Ramos (cell line): ENCODE results near the gene NOL11.
"Not testable (repeated sequence)": the region's sequence is repeated elsewhere in the genome, so short reads cannot be mapped to it uniquely, and the experiment has no call there.

Experiments used
- in situ Hi-C: fragments of 300-500 bp; cut with MboI; formaldehyde crosslinking; loops from one replicate; pipeline ENCODE4 v1.14.3; 2022; ENCODE audit warnings: low sequenced_read_pairs; ENCODE audit not compliant: unreplicated experiment

Gene NOL11

GRCh38 chr17:67702861-67703260 lies 14.9 kb upstream of the NOL11 start:
- in situ Hi-C loops: not testable (repeated sequence)

DNA sequence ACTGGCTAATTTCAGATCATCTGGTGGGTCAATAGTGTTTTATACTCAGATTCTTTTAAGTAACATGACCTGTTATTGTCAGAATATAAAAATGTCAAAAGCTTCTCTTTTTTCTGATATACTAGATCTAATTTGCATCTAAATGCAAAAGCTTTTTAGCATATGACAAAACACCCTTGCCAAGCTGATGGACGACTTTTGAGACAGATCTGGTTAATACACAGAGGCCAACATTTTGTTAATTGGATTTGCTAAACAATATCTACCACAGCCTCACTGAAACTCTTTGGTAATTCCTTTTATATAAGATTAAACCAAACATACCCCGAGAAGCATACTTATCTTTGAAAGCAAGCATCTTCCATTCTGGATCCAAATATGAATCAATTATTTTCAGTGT lies 10.3 kb upstream of the NOL11 start:
- in situ Hi-C loops: no loop called here

GRCh38 chr17:67708378-67708777 lies 9.4 kb upstream of the NOL11 start:
- in situ Hi-C loops: no loop called here

GRCh38 chr17:67711916-67712315 lies 5.8 kb upstream of the NOL11 start:
- in situ Hi-C loops: no loop called here

GRCh38 chr17:67712375-67712774 lies 5.4 kb upstream of the NOL11 start:
- in situ Hi-C loops: no loop called here

GRCh38 chr17:67713169-67713568 lies 4.6 kb upstream of the NOL11 start:
- in situ Hi-C loops: no loop called here

- in situ Hi-C loops: no loop called here
These were observed 1.3 kb upstream of the NOL11 start for GRCh38 chr17:67716405-67716798.

- in situ Hi-C loops: no loop called here
These were observed 528 bp upstream of the NOL11 start for GRCh38 chr17:67717192-67717623.

GRCh38 chr17:67718325-67718941 lies 697 bp downstream of the NOL11 start:
- in situ Hi-C loops: no loop called here

DNA sequence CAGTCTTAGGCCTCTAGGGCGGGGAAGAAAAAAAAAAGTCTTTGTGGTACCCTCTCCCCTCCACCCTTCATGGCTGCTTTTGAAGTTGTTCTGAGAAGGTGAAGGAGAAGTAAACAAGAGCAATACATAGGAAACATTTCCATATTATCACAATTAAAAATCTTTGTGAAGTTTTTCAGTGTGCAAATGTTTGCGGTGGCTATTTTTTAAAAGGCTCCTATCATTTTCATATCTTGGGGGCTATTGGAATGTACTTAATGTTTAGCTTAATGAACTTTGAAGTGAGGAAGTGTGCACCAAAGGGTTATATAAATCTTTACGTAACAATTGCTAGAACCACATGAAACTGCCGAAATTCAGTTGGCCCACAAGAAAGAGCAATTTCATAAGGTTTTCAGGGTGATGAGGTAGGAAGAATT lies 7.6 kb downstream of the NOL11 start:
- in situ Hi-C loops: no loop called here

DNA sequence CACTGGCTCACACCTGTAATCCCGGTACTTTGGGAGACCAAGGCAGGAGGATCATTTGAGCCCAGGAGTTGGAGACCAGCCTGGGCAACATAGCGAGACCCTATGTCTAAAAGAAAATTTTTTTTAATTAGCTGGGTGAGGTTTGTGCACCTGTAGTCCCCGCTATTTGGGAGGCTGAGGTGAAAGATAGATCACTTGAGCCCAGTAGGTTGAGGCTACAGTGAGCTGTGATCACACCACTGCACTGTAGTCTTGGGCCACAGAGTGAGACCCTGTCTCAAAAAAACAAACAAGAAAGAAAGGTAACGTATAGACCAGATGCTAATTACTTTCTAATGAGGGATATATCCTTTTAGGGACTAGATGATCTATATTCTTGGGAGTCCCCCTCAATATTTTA lies 8.1 kb downstream of the NOL11 start:
- in situ Hi-C loops: no loop called here

DNA sequence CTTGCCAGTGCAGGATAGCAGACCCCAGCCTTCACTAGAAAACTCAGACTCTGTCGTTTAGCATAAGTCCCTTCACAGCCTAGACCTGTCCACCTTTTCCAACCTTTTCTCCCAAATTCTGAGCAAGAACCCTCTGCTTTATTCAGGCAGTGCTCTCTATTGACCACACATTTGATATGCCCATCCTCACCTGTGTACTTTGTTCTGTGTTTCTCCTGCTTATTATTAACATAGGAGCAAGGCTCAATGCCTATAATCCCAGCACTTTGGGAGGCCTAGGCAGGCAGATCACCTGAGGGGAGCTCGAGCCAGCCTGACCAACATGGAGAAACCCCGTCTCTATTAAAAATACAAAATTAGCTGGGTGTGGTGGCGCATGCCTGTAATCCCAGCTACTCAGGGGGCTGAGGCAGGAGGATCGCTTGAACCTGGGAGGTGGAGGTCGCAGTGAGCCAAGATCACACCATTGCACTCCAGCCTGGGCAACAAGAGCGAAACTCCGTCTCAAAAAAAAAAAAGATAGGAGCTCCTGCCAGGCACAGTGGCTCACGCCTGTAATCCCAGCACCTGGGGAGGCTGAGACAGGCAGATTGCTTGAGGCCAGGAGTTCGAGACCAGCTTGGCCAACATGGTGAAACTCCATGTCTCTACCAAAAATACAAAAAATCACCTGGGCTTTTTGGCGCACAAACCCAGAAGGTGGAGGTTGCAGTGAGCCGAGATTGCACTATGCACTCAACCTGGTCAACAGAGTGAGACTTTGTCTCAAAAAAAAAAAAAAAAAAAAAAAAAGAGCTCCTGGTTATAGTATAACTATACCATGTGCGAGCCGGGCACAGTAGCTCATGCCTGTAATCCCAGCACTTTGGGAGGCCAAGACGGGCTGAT lies 9.7 kb downstream of the NOL11 start:
- in situ Hi-C loops: not testable (repeated sequence)

DNA sequence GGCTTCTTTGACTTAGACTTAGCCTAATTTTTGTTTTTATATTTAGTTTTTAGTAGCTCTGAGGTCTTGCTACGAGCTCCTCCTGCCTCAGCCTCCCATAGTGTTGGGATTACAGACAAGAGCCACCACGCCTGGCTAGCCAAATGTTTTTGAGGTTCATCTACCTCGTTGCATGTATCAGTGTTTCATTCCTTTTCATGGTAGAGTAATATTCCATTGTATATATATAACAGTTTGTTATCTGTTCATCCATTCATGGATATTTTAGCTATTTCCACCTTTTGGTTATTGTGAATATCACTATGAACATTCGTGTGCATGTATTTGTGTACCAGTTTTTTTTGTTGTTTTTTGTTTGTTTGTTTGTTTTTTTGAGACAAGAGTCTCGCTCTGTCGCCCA lies 12.2 kb downstream of the NOL11 start:
- in situ Hi-C loops: no loop called here

- in situ Hi-C loops: no loop called here
These were observed 13.0 kb downstream of the NOL11 start for GRCh38 chr17:67730731-67731130.

DNA sequence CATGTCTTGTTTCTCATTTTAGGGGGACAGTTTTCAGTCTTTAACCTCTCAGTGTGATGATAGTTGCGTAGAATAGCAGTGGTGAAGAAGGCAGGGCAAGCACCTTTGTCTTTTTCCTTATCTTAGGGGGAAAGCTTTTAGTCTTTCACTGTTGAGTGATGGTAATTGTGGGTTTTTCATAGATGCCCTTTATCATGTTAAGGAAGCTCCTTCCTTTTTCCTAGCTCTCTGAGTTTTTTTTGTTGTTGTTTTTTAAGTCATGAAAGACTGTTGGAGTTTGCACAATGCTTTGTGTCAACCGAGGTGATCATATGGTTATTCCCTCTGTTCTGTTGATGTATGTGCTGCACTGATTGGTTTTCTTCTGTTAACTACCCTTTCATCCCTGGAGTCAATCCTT lies 15.7 kb downstream of the NOL11 start:
- in situ Hi-C loops: no loop called here

- in situ Hi-C loops: no loop called here
These were observed 19.4 kb downstream of the NOL11 start for GRCh38 chr17:67737145-67737544.

DNA sequence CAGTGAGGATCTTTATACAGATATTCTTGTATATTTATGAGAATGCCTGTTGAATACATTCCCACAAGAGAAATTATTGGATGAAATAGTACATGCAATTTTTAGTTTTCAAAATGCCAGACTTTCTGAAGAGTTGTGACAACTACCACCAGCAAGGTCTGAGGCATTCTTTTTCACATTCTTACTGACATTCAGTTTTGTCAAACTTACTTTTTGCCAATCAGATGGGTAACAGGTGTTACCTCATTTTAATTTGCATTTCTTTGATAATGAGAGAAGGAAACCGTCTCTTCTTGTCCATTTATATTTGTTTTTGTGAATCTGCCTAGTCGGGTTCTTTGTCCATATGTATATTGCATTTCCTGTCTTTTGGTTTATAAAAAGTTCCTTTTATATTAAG lies 24.3 kb downstream of the NOL11 start:
- in situ Hi-C loops: no loop called here

- in situ Hi-C loops: no loop called here
These were observed 29.2 kb downstream of the NOL11 start for GRCh38 chr17:67746704-67747571.

DNA sequence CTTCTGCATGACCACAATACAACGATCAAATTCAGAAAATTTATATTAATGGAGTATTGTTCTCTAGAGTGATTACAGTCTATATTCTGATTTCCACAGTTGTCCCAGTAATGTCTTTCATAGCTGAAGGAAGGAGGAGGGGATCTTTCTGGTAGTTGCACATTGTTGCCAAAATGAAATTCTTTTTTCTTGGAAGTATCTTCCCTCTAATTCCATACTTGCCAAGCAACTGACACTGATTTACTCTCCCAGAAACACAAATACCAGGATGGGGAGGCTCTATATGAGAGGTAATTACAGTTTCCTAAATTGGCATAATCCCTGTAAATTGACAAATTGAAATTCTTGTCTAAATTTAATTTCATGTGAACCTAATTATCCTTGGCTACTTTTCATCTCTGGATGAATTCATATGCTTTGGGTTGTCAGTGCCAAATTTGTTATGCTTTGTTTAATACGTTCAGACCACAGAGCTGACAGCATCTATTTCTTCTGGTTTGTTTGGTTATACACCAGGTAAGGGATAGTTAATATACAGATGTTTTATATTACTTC lies 30.0 kb downstream of the NOL11 start:
- in situ Hi-C loops: no loop called here

- in situ Hi-C loops: no loop called here
These were observed 32.3 kb downstream of the NOL11 start for GRCh38 chr17:67750067-67750466.
